ENCODE measurements around the gene N4BP3.
"Not testable (repeated sequence)": the region's sequence is repeated elsewhere in the genome, so short reads cannot be mapped to it uniquely, and the experiment has no call there.

Gene N4BP3

DNA sequence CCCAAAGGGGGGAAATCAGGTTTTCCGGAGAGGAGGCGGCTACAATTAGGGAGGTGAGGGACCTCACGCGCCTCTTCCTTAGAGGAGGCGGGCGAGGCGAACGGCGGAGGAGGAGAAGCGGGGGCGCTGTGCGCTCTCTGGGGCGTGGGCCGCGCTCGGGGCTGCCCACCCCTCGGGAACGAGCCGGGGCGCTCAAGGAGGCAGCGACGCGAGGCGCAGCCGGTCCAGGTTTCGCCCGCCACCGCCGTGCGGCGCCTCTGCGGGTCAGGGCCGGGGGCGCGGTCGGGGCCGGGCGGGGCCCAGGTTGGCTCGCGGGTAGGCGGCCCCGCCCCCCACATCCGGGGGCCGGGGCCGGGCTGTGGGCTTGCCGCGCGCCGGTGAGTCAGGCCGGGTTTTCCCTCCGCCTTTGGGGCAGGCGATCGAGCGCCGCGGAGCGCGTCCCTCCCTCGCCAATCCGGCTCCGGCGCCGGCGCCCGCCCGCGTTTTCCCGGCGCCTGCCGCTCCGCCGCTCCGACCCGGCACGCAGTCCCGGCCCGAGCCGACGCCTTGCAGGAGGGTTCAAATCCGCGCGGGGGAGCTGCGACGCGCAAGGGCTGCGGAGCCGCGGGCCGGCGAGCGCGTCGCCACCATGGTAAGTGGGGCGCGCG is at the start of gene N4BP3:
N4BP3 (plus strand) TSS at position 392 of the 647 bp plus-strand sequence. CDS start 6,052 bp downstream, outside the sequence.
- peak; percentile 89 for DNase-seq

DNA sequence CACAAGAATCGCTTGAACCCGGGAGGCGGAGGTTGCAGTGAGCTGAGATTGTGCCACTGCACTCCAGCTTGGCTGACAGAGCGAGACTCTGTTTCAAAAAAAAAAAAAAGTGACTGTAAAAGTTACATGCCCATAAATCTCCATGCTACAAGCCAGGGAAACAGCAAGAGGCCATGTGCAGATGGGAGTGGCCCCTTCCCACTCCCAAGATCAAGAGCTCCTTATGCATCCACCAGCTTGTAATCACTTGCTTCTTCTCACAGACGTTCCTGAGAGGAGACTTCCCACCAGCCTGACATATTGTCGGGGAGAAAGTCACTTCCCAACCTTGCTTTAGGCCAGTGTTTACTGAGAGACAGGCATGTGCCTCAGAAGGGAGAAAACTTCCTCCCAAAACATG is 45.6 kb upstream of the N4BP3 start:
- no peak for DNase-seq

- DNase-seq = no peak
Observed at GRCh38 chr5:178068293-178068692, 45.0 kb upstream of the N4BP3 start.

- DNase-seq = peak; percentile 77
Observed at GRCh38 chr5:178069909-178070308, 43.4 kb upstream of the N4BP3 start.

DNA sequence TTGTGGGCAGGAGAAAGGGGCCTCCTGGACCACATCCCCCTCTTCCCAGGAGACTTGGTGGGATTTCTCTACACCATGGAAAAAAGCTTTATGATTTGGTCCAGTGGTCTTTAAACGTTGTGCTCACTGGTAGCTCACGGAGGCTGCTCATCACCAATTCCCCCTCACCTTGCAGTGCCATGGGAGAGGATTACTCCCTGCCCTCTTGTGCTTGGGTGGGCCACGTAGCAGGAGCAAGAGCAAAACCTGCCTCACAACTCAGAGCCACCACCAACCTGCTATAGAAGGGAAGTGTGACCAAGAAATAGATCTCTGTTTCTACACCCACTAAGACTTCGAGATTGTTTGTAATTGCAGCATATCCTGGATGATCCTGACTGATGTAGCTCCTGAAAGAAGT is 42.2 kb upstream of the N4BP3 start:
- DNase-seq = no peak

GRCh38 chr5:178072749-178073148 is 40.6 kb upstream of the N4BP3 start:
- DNase-seq = no peak

DNA sequence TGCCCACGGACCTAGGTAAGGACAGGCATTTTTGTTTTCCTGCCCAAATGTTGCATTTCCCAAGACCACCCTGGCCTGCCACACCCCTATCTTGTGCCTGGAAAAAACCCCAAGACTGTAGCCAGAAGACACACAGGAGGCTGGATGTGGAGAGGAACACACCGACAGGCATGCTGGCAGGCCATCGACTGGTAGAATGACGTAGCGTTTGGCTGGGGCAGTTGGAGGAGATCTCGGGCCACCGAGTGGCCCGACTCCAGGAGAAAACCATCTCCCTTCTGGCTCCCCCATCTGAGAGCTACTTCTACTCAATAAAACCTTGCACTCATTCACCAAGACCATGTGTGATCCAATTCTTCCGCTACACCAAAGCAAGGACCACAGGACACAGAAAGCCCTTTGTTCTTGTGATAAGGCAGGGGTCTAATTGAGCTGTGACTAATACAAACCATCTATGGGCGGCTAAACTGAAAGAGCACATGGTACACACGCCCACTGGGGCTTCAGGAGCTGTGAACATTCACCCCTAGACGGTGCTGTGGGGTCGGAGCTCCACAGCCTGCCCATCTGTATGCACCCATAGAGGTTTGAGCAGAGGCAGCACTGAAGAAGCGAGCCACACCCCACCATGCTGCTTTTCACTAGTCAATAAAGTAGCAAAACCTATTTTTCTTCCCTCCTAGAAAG is 38.9 kb upstream of the N4BP3 start:
- DNase-seq = no peak

GRCh38 chr5:178076965-178077364 is 36.4 kb upstream of the N4BP3 start:
- not testable (repeated sequence) for DNase-seq

- DNase-seq = no peak
Observed at GRCh38 chr5:178077751-178078150, 35.6 kb upstream of the N4BP3 start.

- DNase-seq = no peak
Observed at GRCh38 chr5:178078197-178079010, 34.9 kb upstream of the N4BP3 start.

DNA sequence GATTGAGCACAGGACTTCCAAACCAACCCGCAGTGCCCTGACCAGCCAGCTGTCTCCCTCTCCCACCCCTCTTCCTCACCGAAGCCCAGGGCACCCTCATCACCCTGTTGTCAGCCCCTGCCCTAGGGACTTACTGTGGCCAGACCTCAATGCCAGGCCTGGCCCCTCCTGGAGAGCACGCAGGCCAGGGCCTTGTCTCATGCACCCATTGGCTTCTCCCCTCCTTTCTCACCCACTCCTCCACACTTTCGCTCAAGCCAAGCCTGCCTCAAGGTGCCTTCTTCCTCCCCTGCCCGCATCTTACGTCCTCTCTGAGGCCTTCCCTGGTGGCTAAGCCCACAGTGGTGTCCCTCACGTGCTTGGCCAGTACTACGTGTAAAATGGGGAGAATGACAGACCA is 33.3 kb upstream of the N4BP3 start:
- no peak for DNase-seq

GRCh38 chr5:178080618-178081410 is 32.5 kb upstream of the N4BP3 start:
- no peak for DNase-seq

DNA sequence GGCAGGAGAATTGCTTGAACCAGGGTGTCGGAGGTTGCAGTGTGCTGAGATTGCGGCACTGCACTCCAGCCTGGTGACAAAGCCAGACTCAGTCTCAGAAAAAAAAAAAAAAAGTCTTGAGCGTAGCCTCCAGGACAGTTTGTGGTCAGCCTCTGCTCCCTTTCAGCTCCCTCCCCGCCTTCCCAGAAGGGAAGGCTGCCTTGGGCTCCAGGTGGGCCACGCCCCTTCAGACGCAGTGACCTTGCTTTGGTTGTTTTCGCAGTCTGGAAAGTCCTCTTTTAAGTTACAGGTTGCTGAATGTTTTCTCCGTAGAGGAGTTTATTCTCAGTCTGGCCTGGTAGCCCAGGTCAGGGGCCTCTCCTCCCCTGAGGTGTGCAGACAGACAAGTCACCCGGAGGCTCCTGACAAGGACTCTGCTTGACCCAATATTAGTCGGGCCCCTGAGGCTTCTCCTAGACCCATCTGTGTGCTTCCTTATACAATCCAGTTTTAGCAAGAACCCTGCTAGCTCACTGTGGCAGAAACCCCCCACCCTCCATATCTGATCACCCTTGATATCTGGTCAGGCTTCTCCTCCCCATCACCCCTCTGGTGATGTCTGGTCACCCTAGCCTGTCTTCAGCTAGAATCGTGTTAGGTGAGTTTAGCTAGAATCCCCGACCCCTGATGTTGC is 31.6 kb upstream of the N4BP3 start:
- no peak for DNase-seq

DNA sequence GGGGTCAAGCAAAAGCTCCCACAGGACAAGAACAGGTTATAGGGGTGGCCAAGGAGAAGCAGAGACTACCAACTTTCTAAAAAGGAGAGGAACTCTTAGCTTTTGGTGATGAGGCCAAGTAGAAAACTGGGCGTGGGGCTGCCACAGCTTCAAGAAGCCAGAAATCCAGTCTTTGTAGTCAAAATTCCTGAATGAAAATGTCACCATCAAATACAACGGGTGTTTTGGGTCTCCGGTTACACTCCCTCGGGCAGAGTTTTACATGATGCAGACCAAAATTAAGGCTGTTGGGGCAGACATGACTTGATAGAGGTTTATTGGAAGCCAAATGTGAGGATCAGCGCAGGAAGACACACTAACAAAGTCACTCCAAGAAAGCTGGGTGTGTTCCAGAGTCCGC is 29.4 kb upstream of the N4BP3 start:
- no peak for DNase-seq

GRCh38 chr5:178085316-178085715 is 28.0 kb upstream of the N4BP3 start:
- no peak for DNase-seq

- no peak for DNase-seq
Observed at GRCh38 chr5:178086266-178086665, 27.1 kb upstream of the N4BP3 start.

GRCh38 chr5:178087199-178087598 is 26.1 kb upstream of the N4BP3 start:
- DNase-seq = not testable (repeated sequence)

DNA sequence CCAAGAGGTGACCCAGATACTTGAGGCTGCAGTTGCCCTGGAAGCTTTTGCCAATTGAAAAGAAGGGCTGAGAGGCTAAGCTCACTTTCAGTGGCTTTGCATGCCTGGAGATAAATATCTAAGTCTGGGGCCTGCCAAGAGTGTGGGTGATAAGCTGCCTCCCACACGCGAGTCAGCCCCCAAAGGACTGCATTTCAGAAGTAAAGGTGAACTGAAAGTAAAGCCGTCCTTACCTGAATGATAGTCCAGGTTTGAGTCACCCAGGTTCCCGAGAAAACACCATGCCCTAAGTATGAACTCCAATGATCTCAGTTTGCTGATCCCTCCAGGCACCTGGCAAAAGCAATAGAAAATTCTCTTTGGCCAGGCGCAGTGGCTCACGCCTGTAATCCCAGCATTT is 22.5 kb upstream of the N4BP3 start:
- DNase-seq = no peak

GRCh38 chr5:178093134-178093533 is 20.2 kb upstream of the N4BP3 start:
- no peak for DNase-seq

DNA sequence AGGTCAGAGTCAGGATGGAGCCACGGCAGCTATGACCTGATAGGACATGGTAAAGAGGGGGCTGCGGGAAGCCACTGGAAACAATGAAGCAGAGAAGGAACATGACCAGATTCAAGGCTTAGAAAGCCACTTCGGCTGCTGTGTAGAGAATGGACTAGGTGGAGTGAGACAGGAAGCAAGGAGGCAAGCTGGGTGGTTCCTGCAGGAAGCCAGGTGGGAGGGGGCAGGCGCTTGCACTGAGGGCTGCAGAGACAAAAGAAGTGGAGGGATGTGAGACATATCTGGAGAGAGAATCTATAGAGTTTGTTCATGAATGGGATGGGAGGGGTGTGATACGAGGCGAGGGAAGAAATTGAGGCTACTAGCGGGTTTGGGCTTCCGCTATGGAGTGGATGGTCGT is 19.0 kb upstream of the N4BP3 start:
- DNase-seq = no peak

GRCh38 chr5:178098685-178099084 is 14.6 kb upstream of the N4BP3 start:
- DNase-seq = no peak

GRCh38 chr5:178103612-178104011 is 9.7 kb upstream of the N4BP3 start:
- no peak for DNase-seq
